CD14-positive monocyte (primary cell): ENCODE data around the gene FRMD4A. TPM values are rescaled to one million over a fixed set of nuclear protein-coding genes. Genes with fewer than 3 reads are reported as not detected.

Experiments
- DNase-seq, 3 donors: peaks; one replicate each; pipeline ENCODE4 v3.0.0-alpha.2; 2011 to 2022
- H2AFZ ChIP-seq: 2 replicates; pipeline ENCODE4 v1.6.0; 2012; ENCODE audit warnings: mild to moderate bottlenecking, low read depth, low read length, inconsistent platforms; ENCODE audit not compliant: insufficient read depth, poor library complexity, severe bottlenecking
- H3K27ac ChIP-seq, 2 donors: 1 replicate in 1 of 2; 2 replicates in 1 of 2; pipeline ENCODE4 v1.5.1; 2012 to 2013; ENCODE audit warnings: low read length in 2 of 2, control low read depth in 1 of 2, inconsistent platforms in 1 of 2, low read depth in 1 of 2, mild to moderate bottlenecking in 1 of 2
- H3K27me3 ChIP-seq, 2 donors: one replicate each; pipeline versions ENCODE4 v1.6.0 to v1.6.1; 2011 to 2013; ENCODE audit warnings: low read length in 2 of 2; ENCODE audit not compliant: control insufficient read depth in 2 of 2, insufficient read depth in 2 of 2
- H3K36me3 ChIP-seq, 2 donors: replicated peaks in 1 of 2; 1 replicate in 1 of 2; 2 replicates in 1 of 2; pipeline versions ENCODE4 v1.5.1 to v1.6.1; 2012 to 2013; ENCODE audit warnings: low read length in 2 of 2, control low read depth in 1 of 2, inconsistent platforms in 1 of 2, mild to moderate bottlenecking in 1 of 2; ENCODE audit not compliant: insufficient read depth in 2 of 2, control insufficient read depth in 1 of 2
- H3K4me1 ChIP-seq, 2 donors: 1 replicate in 1 of 2; 2 replicates in 1 of 2; pipeline versions ENCODE4 v1.5.1 to v1.6.1; 2012 to 2013; ENCODE audit warnings: low read length in 2 of 2, control low read depth in 1 of 2, inconsistent platforms in 1 of 2, mild to moderate bottlenecking in 1 of 2, moderate library complexity in 1 of 2; ENCODE audit not compliant: insufficient read depth in 2 of 2, control insufficient read depth in 1 of 2
- H3K4me2 ChIP-seq: replicated peaks from 2 replicates; pipeline ENCODE3; 2012; ENCODE audit warnings: low read length, moderate library complexity, mild to moderate bottlenecking; ENCODE audit not compliant: poor library complexity, severe bottlenecking; ENCODE audit errors: extremely low read depth
- H3K4me3 ChIP-seq, 3 experiments: fragments of 200-600 bp in 1 of 3; sonication (generic) in 1 of 3; replicated peaks in 1 of 3; 1 replicate in 2 of 3; 2 replicates in 1 of 3; pipeline ENCODE4 v1.5.1; 2011 to 2013; ENCODE audit warnings: low read length in 3 of 3, mild to moderate bottlenecking in 3 of 3, control low read depth in 2 of 3, low read depth in 2 of 3, inconsistent platforms in 1 of 3, moderate library complexity in 1 of 3
- H3K79me2 ChIP-seq: 2 replicates; pipeline ENCODE4 v1.6.0; 2012; ENCODE audit warnings: mild to moderate bottlenecking, control low read depth, inconsistent platforms, low read length, moderate library complexity; ENCODE audit not compliant: insufficient read depth
- H3K9ac ChIP-seq: 2 replicates; pipeline ENCODE4 v1.6.0; 2017; ENCODE audit warnings: low read length, mild to moderate bottlenecking; ENCODE audit not compliant: insufficient read depth, poor library complexity, severe bottlenecking
- H3K9me3 ChIP-seq, 2 donors: replicated peaks in 1 of 2; 1 replicate in 1 of 2; 2 replicates in 1 of 2; pipeline versions ENCODE4 v1.5.1 to v1.6.1; 2012 to 2013; ENCODE audit warnings: low read length in 2 of 2, control low read depth in 1 of 2; ENCODE audit not compliant: control insufficient read depth in 1 of 2, insufficient read depth in 1 of 2
- H4K20me1 ChIP-seq: 2 replicates; pipeline ENCODE4 v1.6.0; 2012; ENCODE audit warnings: mild to moderate bottlenecking, low read length, control low read depth, moderate library complexity; ENCODE audit not compliant: insufficient read depth
- H3K27ac Mint-ChIP-seq, 7 donors: one replicate each; pipeline ENCODE4 v1.8.0; 2020; ENCODE audit warnings: mild to moderate bottlenecking in 7 of 7, mixed read lengths in 7 of 7, moderate library complexity in 6 of 7, inconsistent platforms in 2 of 7
- H3K27me3 Mint-ChIP-seq, 3 donors: one replicate each; pipeline ENCODE4 v1.8.0; 2021 to 2022; ENCODE audit warnings: low read depth in 3 of 3, mild to moderate bottlenecking in 3 of 3, mixed read lengths in 3 of 3, moderate library complexity in 3 of 3, inconsistent platforms in 1 of 3
- H3K36me3 Mint-ChIP-seq, 2 donors: one replicate each; pipeline ENCODE4 v1.8.0; 2020; ENCODE audit warnings: mixed read lengths in 2 of 2, inconsistent platforms in 1 of 2, mild to moderate bottlenecking in 1 of 2
- H3K4me1 Mint-ChIP-seq: one replicate; pipeline ENCODE4 v1.8.0; 2020; ENCODE audit warnings: mild to moderate bottlenecking, mixed read lengths
- H3K4me3 Mint-ChIP-seq, 2 donors: one replicate each; pipeline ENCODE4 v1.8.0; 2020; ENCODE audit warnings: mild to moderate bottlenecking in 2 of 2, mixed read lengths in 2 of 2, moderate library complexity in 1 of 2
- H3K9me3 Mint-ChIP-seq, 7 donors: one replicate each; pipeline ENCODE4 v1.8.0; 2020 to 2022; ENCODE audit warnings: mixed read lengths in 7 of 7, mild to moderate bottlenecking in 6 of 7, moderate library complexity in 6 of 7, inconsistent platforms in 2 of 7
- CTCF ChIP-seq: fragments of 200-600 bp; IDR thresholded peaks from one replicate; pipeline ENCODE4 v1.8.0; 2022; ENCODE audit warnings: antibody characterized with exemption, mild to moderate bottlenecking
- WGBS: methylation state at CpG from one replicate; pipeline ENCODE4 v1.1.5; 2013; ENCODE audit warnings: missing lambda C conversion rate; ENCODE audit not compliant: insufficient coverage; 5-methylcytosine and 5-hydroxymethylcytosine counted together
- intact Hi-C, 2 donors: fragments of 100-400 bp; cut with micrococcal nuclease; formaldehyde crosslinking; loops; one replicate each; pipeline versions ENCODE4 v1.15.0 to v1.15.1; 2023
- polyA plus RNA-seq, 3 donors: library from polyadenylated mRNA; depleted of rRNA in 1 of 3; unstranded in 2 of 3; stranded (reverse) in 1 of 3; fragments of 300-500 nt in 2 of 3; fragments of >200 nt in 1 of 3; fragmentation: Illumina TruSeq in 2 of 3; gene quantifications; 1 replicate in 2 of 3; 2 replicates in 1 of 3; pipeline ENCODE4 v1.2.3, GENCODE V29; 2012 to 2021

Gene FRMD4A
- polyA plus RNA-seq, 3 donors = 0.12 TPM; not detected in 2

- Histone ChIP-seq H3K4me1 (no peaks in the 10 kb centered on the region), H3K79me2 (no peaks in the 10 kb centered on the region), H3K27ac (no peak overlapping the region), H3K9ac (no peak overlapping the region), H3K27me3 (no peaks in the 10 kb centered on the region), H3K4me2 (no peak overlapping the region), H3K36me3 (no peaks in the 10 kb centered on the region), H3K4me3 (no peak overlapping the region), H2AFZ (no peak overlapping the region), H4K20me1 (no peaks in the 10 kb centered on the region), H3K9me3 (no peaks in the 10 kb centered on the region)
- Mint-ChIP-seq H3K4me3 (no peak overlapping the region), H3K27ac (peak overlapping the region in 1 of 7 donors; percentile 17), H3K27me3 (peaks cover 0 to 1% (median 0%) of the 10 kb centered on the region in 3 donors), H3K9me3 (peaks cover 0 to 2% (median 0%) of the 10 kb centered on the region in 7 donors), H3K4me1 (no peaks in the 10 kb centered on the region), H3K36me3 (no peaks in the 10 kb centered on the region)
- TF ChIP-seq CTCF = no peak
- WGBS = 91% methylated on average over 7 of the region's 8 CpGs
- no peak for DNase-seq
- intact Hi-C loops = no loop called here
Measured at GRCh38 chr10:13669182-13669855, 661.4 kb downstream of the FRMD4A start.

GRCh38 chr10:13668126-13668525 lies 662.6 kb downstream of the FRMD4A start:
- Histone ChIP-seq H3K4me1 (no peaks in the 10 kb centered on the region), H4K20me1 (no peaks in the 10 kb centered on the region), H2AFZ (no peak overlapping the region), H3K79me2 (no peaks in the 10 kb centered on the region), H3K9ac (no peak overlapping the region), H3K27ac (no peak overlapping the region), H3K4me3 (no peak overlapping the region), H3K36me3 (no peaks in the 10 kb centered on the region), H3K4me2 (no peak overlapping the region), H3K9me3 (no peaks in the 10 kb centered on the region), H3K27me3 (no peaks in the 10 kb centered on the region)
- no peak for TF ChIP-seq CTCF
- no peak for DNase-seq
- Mint-ChIP-seq H3K27ac (no peak overlapping the region), H3K27me3 (peaks cover 0 to 4% (median 0%) of the 10 kb centered on the region in 3 donors), H3K4me3 (no peak overlapping the region), H3K9me3 (peaks cover 0 to 2% (median 0%) of the 10 kb centered on the region in 7 donors), H3K36me3 (no peaks in the 10 kb centered on the region), H3K4me1 (no peaks in the 10 kb centered on the region)
- WGBS = 98% methylated on average over 4 of the region's 4 CpGs
- intact Hi-C loops = no loop called here
